Neural progenitor cell (in vitro differentiated cells): ENCODE measurements around the gene TLL2.

ENCODE experiments used
- EZH2 ChIP-seq: fragments of 200-600 bp; sonication (generic); IDR thresholded peaks from 2 replicates; pipeline ENCODE4 v1.6.1; 2017; ENCODE audit warnings: antibody characterized with exemption, mild to moderate bottlenecking, moderate library complexity
- EZH2phosphoT487 ChIP-seq: fragments of 200-600 bp; sonication (generic); IDR thresholded peaks from 2 replicates; pipeline ENCODE4 v1.6.1; 2017; ENCODE audit warnings: antibody characterized with exemption
- TF ChIP-seq, protein P1 (sequence below): fragments of 200-600 bp; sonication (generic); IDR thresholded peaks from 2 replicates; pipeline ENCODE4 v1.5.1; 2017; ENCODE audit warnings: antibody characterized with exemption, mild to moderate bottlenecking

DNA sequence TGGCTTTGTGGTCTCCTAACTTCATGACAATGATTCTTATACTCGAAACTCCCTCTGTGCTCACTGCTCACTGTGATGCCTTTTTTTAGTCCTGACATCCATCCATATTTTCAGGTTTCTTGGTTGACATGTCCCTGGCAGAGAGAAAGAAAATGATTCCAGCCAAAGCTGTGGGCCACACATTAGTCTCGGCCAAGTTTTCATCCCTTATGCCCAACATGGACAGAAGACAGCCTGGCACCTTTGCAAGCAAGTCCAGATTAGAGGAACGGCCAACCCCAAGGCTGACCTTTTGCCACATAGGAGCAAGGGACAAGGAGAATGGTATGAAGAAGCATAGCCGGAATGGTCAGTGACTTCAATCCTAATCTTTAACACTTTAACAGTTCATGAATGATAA, 146.3 kb downstream of the TLL2 start:
- TF ChIP-seq, protein P1, sequence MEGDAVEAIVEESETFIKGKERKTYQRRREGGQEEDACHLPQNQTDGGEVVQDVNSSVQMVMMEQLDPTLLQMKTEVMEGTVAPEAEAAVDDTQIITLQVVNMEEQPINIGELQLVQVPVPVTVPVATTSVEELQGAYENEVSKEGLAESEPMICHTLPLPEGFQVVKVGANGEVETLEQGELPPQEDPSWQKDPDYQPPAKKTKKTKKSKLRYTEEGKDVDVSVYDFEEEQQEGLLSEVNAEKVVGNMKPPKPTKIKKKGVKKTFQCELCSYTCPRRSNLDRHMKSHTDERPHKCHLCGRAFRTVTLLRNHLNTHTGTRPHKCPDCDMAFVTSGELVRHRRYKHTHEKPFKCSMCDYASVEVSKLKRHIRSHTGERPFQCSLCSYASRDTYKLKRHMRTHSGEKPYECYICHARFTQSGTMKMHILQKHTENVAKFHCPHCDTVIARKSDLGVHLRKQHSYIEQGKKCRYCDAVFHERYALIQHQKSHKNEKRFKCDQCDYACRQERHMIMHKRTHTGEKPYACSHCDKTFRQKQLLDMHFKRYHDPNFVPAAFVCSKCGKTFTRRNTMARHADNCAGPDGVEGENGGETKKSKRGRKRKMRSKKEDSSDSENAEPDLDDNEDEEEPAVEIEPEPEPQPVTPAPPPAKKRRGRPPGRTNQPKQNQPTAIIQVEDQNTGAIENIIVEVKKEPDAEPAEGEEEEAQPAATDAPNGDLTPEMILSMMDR = no peak
- TF ChIP-seq EZH2 = no peak
- TF ChIP-seq EZH2phosphoT487 = no peak
